ENCODE measurements around the gene CLHC1.
"Not testable (repeated sequence)": the region's sequence is repeated elsewhere in the genome, so short reads cannot be mapped to it uniquely, and the experiment has no call there.

CLHC1 gene

DNA sequence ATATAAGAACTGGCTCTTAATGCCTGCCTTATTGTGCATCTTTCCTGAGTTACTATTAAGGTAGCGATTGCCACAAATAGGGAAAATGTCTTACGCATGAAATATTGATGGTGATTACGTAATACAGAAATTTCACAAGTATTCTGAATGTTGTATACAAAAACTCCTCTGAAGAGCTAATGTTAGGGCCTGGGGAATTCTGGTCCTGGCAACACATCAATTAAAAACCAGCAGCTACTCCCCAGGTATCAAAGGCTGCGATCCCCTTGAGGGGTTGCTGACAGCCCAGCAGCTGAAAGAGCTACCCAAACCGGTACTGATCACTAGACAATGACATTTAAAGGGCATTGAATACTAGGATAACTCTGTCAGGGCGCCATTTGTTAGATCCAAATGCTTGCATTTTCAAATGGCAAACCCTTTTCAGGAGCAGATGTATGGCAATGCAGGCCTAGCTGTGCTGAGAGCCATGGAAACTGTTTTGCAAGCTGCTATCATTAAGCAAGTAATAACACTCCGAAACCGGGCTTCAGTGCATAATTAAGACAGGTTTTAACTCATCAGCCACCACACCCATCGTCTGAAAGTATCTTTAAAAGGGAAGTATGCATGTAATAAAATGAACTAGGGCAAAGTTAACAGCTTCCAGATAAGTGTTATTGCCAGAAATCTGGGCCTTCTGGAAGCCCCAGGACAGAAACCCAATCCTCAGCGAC is 78.4 kb downstream of the CLHC1 start:
- no peak for DNase-seq (ENCODE audit: low read depth in 2 of 2)

DNA sequence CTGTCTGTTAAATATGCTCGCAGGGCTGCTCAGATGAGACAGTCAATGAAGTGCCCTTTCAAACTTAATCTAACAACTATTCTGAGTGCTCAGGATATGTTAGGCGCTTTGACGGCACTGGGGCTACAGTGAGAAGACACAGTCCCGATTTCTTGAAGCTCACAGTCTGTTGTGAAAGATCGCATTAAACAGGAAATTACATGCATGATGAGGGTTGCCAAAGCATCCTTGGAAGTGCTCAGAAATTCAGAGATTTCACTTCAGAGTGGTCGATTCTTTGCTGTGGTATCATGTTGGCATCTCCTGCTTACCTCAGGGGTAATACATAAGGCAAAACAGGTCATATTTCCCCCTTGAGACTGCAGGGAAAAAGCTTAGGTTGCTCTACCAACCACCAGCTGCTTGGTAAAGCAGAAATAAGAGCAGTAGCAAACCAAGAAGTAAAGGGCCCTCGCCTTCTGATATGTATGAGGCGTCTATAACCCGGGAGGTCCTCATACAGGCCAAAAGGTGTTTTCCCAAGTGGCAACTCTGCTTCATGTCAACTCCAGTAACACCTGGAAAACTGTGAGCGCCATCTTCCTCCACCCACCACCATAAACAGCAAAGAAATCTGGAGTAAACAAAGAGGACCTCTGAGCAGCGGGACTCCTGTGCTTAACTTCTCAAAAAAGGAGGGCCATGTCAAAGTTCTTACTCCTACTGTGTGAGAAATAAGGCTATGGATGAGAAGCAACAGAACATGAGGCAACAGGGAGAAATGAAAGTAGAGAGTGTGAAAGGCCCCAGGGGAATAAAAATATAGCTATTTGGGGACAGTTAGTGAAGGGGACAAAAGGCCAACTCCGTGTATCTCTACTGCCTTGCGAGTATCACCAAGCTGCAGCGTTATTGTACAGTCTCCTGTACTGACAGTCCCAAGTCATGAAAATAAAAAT is 79.3 kb downstream of the CLHC1 start:
- DNase-seq (ENCODE audit: low read depth in 2 of 2): no peak

- no peak for DNase-seq (ENCODE audit: low read depth in 2 of 2)
These were observed 80.2 kb downstream of the CLHC1 start for GRCh38 chr2:55151733-55152433.

DNA sequence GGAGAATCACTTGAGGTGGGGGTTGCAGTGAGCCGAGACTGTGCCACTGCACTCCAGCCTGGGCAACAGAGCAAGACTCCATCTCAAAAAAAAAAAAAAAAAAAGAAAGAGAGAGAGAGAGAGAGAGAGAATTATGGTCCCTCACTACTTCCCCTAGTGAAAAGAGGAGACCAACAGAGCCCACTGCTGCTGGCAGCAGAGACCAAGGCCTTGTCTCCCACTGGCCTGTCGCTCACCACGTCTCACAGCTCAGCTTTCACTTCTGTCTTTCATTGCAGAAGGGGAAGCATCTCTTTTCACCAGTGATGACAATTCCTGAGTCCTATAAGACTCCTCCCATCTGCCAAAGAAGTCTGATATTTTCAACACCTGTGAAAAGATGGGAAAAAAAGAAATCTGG is 81.3 kb downstream of the CLHC1 start:
- DNase-seq (ENCODE audit: low read depth in 2 of 2): no peak

- peak; percentile 44 to 49 for DNase-seq (ENCODE audit: low read depth in 2 of 2)
These were observed 83.8 kb downstream of the CLHC1 start for GRCh38 chr2:55148269-55148668.

DNA sequence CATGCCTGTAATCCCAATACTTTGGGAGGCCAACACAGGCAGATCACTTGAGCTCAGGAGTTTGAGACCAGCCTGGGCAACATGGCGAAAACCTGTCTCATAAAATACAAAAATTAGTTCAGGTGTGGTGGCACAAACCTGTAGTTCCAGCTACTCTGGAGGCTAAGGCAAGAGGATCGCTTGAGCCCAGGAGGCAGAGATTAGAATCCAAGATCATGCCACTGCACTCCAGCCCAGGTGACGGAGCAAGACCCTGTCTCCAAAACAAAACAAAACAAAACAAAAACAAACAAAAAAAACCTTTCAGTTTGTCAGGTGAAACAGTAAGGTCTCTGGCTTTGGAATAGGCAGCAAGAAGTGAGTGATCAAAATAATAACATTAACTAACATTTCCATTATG is 84.6 kb downstream of the CLHC1 start:
- DNase-seq (ENCODE audit: low read depth in 2 of 2): no peak

DNA sequence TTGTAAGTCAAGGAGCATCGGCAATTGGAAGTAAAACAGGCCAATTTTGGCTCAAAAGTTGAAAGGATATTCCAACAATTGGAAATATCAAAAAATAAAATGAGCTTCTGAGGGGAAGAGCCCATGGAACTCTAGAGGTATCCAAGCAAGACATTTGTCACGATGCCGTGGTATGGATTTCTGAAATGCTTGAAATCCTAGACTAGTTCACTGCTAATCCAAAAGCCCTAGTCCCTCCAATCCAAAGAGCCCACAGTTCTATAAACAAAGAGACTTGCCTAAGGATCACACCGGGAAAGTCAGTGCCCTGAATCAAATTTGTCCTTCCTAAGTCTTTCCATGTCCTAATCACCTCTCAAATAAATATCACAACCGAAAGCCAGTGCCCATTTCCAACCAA is 85.1 kb downstream of the CLHC1 start:
- no peak for DNase-seq (ENCODE audit: low read depth in 2 of 2)

- no peak for DNase-seq (ENCODE audit: low read depth in 2 of 2)
These were observed 85.8 kb downstream of the CLHC1 start for GRCh38 chr2:55146263-55146662.

DNA sequence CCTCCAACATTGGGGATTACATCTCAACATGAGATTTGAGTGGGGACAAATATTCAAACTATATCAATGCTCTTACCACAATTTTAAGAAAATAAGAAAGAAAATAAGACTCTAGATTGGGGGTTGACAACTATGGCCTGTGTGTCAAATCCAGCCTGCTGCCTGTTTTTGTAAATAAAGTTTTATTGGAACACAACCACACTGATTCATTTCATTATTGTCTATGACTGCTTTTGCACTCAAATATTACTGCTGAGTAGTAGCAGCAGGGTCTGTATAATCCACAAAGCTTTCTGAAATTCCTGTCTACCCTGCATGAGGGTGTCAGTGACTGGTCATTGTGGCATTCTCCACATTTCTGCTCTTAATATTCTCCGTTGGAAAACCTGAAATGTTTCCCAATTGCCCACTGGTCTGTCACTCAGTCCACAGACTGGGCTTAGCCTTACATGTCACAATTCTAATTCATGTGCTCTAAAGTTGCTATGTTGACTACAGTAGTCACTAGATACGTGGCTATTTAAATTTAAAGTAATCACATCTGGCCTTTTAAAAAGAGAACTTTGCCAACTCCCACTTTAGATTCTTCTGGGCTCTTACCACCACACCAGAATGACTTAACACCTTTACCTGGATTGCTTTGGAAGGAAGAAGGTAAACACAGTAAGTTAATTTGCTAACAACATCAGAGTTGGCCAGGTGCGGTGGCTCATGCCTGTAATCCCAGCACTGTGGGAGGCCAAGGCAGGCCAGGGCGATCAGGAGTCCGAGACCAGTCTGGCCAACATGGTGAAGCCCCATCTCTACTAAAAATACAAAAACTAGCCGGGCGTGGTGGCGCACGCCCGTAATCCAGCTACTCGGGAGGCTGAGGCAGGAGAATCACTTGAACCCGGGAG is 86.9 kb downstream of the CLHC1 start:
- DNase-seq (ENCODE audit: low read depth in 2 of 2): no peak

- not testable (repeated sequence) for DNase-seq (ENCODE audit: low read depth in 2 of 2)
These were observed 88.4 kb downstream of the CLHC1 start for GRCh38 chr2:55143706-55144105.

DNA sequence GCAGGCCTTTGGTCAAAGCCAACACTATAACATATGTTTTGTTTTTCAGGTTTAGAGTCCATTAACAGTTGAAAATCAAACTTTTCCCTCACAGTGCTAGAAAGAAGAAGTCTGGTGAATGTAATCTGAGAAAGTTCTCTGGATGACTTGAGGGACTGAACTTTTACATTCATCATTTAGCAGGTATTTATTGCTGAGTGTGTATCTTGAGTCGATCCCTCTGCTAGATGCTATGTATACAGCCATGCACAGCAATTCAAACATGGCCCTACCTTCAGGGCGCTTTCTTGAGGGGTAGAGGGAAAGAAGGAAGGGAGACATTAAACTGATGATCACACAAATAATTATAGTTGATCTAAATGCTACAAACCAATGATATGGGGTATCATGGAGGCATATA is 89.6 kb downstream of the CLHC1 start:
- DNase-seq (ENCODE audit: low read depth in 2 of 2): no peak

DNA sequence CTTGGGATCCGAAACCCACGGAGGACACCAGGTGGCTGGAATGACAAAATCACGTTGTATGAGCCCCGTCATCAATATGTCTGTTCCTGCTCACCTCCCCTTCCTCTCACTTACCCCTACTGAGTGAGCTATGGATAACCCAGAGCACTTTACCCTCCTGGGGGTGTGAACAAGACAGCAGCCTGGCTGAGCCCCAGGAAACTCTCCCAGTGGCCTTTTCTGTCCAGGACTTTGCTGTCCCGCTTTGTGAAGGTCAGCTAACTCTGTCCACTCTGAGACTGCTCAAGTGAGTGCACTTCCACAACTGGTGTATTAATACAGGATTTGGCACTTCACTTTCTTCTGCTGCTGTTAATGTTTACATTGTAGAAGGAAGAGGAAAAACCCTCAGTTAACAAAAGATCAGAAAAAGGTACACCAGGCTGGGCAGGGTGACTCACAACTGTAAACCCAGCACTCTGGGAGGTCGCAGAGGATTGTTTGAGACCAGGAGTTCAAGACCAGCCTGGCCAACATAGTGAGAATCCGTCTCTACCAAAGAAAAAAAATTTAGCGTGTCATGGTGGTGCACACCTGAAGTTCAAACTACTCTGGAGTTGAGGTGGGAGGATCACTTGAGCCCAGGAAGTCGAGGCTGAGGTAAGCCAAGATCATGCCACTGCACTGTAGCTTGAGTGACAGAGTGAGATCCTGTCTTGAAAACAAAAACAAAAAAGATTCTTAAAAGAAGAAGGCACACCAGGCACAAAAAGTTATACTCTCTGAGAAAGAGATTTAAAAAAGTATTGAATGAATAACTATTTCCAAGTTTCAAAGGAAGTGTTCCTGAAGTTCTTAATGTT is 90.3 kb downstream of the CLHC1 start:
- no peak for DNase-seq (ENCODE audit: low read depth in 2 of 2)

DNA sequence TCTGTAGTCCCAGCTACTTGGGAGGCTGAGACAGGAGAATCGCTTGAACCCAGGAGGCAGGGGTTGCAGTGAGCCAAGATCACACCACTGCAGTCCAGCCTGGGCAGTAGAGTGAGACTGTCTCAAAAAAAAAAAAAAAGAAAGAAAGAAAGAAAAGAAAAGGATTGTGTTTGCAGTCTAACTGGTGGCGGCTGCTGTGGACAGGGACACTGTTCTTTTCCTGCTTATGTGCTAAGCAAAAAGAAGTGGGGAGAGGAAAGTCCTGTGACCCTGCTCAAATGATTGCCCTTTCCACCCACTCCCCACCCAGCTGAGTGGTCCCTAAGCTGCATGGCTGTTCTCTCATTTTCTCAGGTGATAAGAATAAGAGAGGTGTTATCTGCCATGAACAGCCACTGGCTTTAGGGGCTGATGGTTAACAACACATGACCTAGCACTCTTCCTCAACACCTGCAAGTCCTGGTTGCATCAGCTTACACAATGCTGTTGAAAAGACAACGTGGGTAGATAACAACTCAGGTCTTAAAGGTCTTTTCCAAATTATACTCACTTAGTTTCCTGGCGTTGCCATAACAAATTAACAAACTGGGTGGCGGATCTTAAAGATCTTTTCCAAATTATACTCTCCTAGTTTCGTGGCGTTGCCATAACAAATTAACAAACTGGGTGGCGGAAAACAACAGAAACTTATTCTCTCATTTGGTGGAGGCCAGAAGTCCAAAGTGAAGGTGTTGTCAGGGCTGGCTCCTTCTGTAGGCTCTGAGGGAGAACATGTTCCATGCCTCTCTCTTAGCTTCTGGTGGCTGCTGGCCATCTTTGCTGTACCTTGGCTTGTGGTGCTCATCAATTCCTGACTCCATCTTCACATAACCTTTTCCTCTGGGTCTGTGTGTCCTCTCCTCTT is 91.5 kb downstream of the CLHC1 start:
- no peak for DNase-seq (ENCODE audit: low read depth in 2 of 2)

DNA sequence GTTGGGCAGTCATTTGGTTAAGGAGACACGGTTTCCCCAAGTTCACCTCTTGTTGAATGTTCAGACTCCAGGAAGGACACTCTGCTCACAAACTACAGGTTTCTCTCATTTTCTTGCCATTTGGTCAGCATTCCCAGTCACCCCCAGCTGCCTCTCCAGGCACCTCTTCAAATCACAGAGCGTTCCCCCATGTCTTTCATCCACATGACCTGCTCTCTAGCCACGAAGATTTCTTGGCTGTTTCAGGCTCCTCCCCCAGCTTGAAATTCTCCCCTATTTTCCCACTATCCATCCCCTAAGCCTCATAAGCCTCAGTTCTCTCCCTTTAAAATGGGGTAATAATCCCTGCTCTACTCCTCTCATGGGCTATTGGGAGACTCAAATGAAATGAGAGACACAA is 92.8 kb downstream of the CLHC1 start:
- no peak for DNase-seq (ENCODE audit: low read depth in 2 of 2)

- no peak for DNase-seq (ENCODE audit: low read depth in 2 of 2)
These were observed 93.2 kb downstream of the CLHC1 start for GRCh38 chr2:55138882-55139229.

DNA sequence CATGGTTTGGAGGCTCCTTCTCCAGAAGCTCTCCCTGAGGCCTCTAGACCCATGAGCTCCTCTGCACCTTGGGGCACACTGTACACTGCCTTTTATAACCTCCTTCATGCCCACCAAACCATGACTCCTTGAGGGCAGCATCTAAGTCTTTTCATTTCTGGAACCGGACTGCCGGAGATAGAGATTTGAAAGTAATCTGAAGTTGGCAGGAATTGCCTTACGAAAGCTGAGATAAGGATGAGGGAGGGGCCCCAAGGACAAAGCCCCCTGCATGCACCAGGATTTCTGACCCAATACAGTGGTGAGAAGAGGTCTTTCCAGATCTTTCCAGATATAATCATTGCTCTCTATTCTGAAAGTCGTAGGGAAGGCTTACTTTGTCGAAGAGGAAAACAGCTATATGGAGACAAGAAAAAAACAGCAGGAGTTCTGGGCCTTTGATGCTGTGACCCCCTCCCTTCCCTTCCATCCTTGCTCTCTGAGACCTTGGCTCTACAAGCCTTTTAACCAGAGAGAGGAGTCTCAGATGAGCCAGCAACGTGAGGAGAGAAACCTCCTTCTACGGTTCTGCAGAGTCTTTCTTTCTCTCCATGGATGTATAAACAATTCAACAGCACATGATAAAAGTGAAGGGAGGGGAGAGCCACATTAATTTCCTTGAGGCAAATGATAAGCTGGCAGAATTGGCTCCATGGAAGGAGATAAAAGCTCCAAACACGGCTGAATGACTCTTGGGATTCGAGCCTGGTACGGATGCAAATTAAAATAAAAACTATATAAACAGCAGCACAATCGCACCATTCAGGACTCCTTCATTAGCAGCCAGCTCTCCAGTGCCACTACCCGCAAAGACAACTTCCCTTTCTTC is 93.8 kb downstream of the CLHC1 start:
- DNase-seq (ENCODE audit: low read depth in 2 of 2): no peak

- no peak for DNase-seq (ENCODE audit: low read depth in 2 of 2)
These were observed 94.8 kb downstream of the CLHC1 start for GRCh38 chr2:55137024-55137958.
